ENCODE results near the gene PDCD1LG2. TPM values are rescaled to one million over a fixed set of nuclear protein-coding genes. Genes with fewer than 3 reads are reported as not detected.

PDCD1LG2 gene
- total RNA-seq, 2 experiments from 2014 or later, result 0.11 to 0.17 TPM

- Histone ChIP-seq H3K9me3 (ENCODE audit: control insufficient read depth in 1 of 2, insufficient read depth in 1 of 2, low read length in 2 of 2) (no peaks in the 10 kb centered on the region), H3K27ac (ENCODE audit: low read depth in 1 of 2, low read length in 2 of 2) (no peak overlapping the region), H3K4me1 (ENCODE audit: insufficient read depth, low read length) (peaks cover 17% of the 10 kb centered on the region), H3K36me3 (ENCODE audit: insufficient read depth, low read length) (no peaks in the 10 kb centered on the region), H3K27me3 (ENCODE audit: control insufficient read depth in 1 of 2, insufficient read depth in 2 of 2, low read length in 2 of 2) (no peaks in the 10 kb centered on the region), H3K4me3 (ENCODE audit: low read length) (no peak overlapping the region)
- ATAC-seq (ENCODE audit: poor library complexity), result no peak
- peak in 1 of 14 experiments; percentile 20 for DNase-seq
- ChIA-PET CTCF (no interaction called here), POLR2A (interaction anchor here (1.6 to 4.6 kb wide), 2 partner anchors 11 to 13 kb away, joined by 5 to 35 read pairs; no protein-coding TSS in a partner anchor)
- Mint-ChIP-seq H3K27me3 (no peaks in the 10 kb centered on the region), H3K27ac (no peak overlapping the region), H3K36me3 (ENCODE audit: low read depth) (no peaks in the 10 kb centered on the region), H3K4me1 (ENCODE audit: low read depth) (peaks cover 30% of the 10 kb centered on the region), H3K4me3 (no peak overlapping the region), H3K9me3 (no peaks in the 10 kb centered on the region)
- TF ChIP-seq CTCF (IDR thresholded peaks at IDR 0.05), result no peak
- intact Hi-C loops (cut with DNase I, micrococcal nuclease), result no loop called here
Observed at GRCh38 chr9:5569409-5569808, 59.1 kb downstream of the PDCD1LG2 start.

- DNase-seq, result no peak
- intact Hi-C loops (cut with DNase I, micrococcal nuclease), result no loop called here
- Mint-ChIP-seq H3K9me3 (no peaks in the 10 kb centered on the region), H3K4me3 (no peak overlapping the region), H3K36me3 (ENCODE audit: low read depth) (no peaks in the 10 kb centered on the region), H3K4me1 (ENCODE audit: low read depth) (peaks cover 26% of the 10 kb centered on the region), H3K27me3 (no peaks in the 10 kb centered on the region), H3K27ac (no peak overlapping the region)
- ChIA-PET CTCF (interaction anchor here (1.0 to 1.5 kb wide), 3 partner anchors 12 to 127 kb away, joined by 3 to 5 read pairs (median 4); no protein-coding TSS in a partner anchor), POLR2A (interaction anchor here (1.6 to 4.6 kb wide), 2 partner anchors 12 to 13 kb away, joined by 5 to 35 read pairs; no protein-coding TSS in a partner anchor)
- no peak overlapping the region for H3K4me3 ChIP-seq (ENCODE audit: low read length)
- no peaks in the 10 kb centered on the region for H3K36me3 ChIP-seq (ENCODE audit: insufficient read depth, low read length)
- peaks cover 17% of the 10 kb centered on the region for H3K4me1 ChIP-seq (ENCODE audit: insufficient read depth, low read length)
- H3K27me3 ChIP-seq (ENCODE audit: control insufficient read depth in 1 of 2, insufficient read depth in 2 of 2, low read length in 2 of 2), result no peaks in the 10 kb centered on the region
- no peak for ATAC-seq (ENCODE audit: poor library complexity)
- TF ChIP-seq CTCF (IDR thresholded peaks at IDR 0.05), result no peak
- no peak overlapping the region for H3K27ac ChIP-seq (ENCODE audit: low read depth in 1 of 2, low read length in 2 of 2)
- no peaks in the 10 kb centered on the region for H3K9me3 ChIP-seq (ENCODE audit: control insufficient read depth in 1 of 2, insufficient read depth in 1 of 2, low read length in 2 of 2)
Observed at GRCh38 chr9:5569891-5570290, 59.6 kb downstream of the PDCD1LG2 start.

- H3K27ac ChIP-seq (ENCODE audit: low read depth in 1 of 2, low read length in 2 of 2), result no peak overlapping the region
- no peaks in the 10 kb centered on the region for H3K36me3 ChIP-seq (ENCODE audit: insufficient read depth, low read length)
- H3K4me1 ChIP-seq (ENCODE audit: insufficient read depth, low read length), result peaks cover 17% of the 10 kb centered on the region
- no peak overlapping the region for H3K4me3 ChIP-seq (ENCODE audit: low read length)
- POLR2A ChIA-PET, result no interaction called here
- intact Hi-C loops (cut with DNase I, micrococcal nuclease), result no loop called here
- TF ChIP-seq CTCF (IDR thresholded peaks at IDR 0.05), result no peak
- Mint-ChIP-seq H3K27ac (no peak overlapping the region), H3K36me3 (ENCODE audit: low read depth) (no peaks in the 10 kb centered on the region), H3K4me1 (ENCODE audit: low read depth) (peaks cover 26% of the 10 kb centered on the region), H3K27me3 (no peaks in the 10 kb centered on the region), H3K9me3 (no peaks in the 10 kb centered on the region), H3K4me3 (no peak overlapping the region)
- DNase-seq (no peak), ATAC-seq (ENCODE audit: poor library complexity) (no peak)
- CTCF ChIA-PET, result no interaction called here
- H3K9me3 ChIP-seq (ENCODE audit: control insufficient read depth in 1 of 2, insufficient read depth in 1 of 2, low read length in 2 of 2), result no peaks in the 10 kb centered on the region
- no peaks in the 10 kb centered on the region for H3K27me3 ChIP-seq (ENCODE audit: control insufficient read depth in 1 of 2, insufficient read depth in 2 of 2, low read length in 2 of 2)
Observed at GRCh38 chr9:5571629-5572232, 61.4 kb downstream of the PDCD1LG2 start.
